AG09319 (cell line): ENCODE data around the gene BMP15.

ENCODE experiments used
- DNase-seq: peaks from one replicate; pipeline ENCODE4 v3.0.0-alpha.2; 2010; ENCODE audit warnings: low read depth; ENCODE audit errors: extremely low read depth
- TF ChIP-seq, protein P1 (sequence below): IDR thresholded peaks from 2 replicates; pipeline ENCODE4 v1.5.1; 2011; ENCODE audit warnings: low read depth, mild to moderate bottlenecking, inconsistent platforms, low read length, moderate library complexity

Gene BMP15

DNA sequence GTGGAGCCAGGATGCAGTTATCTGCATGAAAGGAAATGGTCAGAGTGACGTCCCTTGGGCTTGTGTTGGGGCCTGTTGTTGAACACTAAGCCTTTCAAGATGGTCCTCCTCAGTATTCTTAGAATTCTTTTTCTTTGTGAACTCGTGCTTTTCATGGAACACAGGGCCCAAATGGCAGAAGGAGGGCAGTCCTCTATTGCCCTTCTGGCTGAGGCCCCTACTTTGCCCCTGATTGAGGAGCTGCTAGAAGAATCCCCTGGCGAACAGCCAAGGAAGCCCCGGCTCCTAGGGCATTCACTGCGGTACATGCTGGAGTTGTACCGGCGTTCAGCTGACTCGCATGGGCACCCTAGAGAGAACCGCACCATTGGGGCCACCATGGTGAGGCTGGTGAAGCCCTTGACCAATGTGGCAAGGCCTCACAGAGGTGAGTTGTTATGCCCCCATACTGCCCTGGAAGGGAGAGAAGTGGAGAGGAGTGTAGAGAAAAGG, at the start of gene BMP15:
BMP15 (plus strand) TSS at position 51 of the 492 bp plus-strand sequence; CDS start at position 100, 49 bp downstream.
- TF ChIP-seq, protein P1, sequence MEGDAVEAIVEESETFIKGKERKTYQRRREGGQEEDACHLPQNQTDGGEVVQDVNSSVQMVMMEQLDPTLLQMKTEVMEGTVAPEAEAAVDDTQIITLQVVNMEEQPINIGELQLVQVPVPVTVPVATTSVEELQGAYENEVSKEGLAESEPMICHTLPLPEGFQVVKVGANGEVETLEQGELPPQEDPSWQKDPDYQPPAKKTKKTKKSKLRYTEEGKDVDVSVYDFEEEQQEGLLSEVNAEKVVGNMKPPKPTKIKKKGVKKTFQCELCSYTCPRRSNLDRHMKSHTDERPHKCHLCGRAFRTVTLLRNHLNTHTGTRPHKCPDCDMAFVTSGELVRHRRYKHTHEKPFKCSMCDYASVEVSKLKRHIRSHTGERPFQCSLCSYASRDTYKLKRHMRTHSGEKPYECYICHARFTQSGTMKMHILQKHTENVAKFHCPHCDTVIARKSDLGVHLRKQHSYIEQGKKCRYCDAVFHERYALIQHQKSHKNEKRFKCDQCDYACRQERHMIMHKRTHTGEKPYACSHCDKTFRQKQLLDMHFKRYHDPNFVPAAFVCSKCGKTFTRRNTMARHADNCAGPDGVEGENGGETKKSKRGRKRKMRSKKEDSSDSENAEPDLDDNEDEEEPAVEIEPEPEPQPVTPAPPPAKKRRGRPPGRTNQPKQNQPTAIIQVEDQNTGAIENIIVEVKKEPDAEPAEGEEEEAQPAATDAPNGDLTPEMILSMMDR = no peak

DNA sequence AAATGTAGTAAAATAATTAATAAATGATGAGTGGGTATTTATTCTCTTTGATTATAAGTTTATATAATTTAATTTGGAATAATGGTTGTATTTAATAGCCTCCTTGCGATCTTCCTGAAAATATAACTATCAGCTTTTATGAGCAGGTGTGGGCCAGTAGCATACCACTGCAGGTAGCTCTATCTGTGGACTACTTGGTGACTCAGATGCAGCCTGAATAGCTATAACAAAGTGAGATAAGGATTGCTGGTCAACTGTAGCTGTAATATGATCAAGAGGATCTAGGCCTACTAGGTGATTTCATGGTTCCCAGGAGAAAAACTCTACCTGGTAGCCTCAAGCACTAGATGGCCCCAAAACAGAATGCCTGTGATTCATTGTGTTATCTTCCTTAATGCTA, 47.1 kb upstream of the BMP15 start:
- no peak for DNase-seq
- TF ChIP-seq, protein P1 = no peak

More for the DNA sequence above, at the start of gene BMP15:
- no peak for DNase-seq

DNA sequence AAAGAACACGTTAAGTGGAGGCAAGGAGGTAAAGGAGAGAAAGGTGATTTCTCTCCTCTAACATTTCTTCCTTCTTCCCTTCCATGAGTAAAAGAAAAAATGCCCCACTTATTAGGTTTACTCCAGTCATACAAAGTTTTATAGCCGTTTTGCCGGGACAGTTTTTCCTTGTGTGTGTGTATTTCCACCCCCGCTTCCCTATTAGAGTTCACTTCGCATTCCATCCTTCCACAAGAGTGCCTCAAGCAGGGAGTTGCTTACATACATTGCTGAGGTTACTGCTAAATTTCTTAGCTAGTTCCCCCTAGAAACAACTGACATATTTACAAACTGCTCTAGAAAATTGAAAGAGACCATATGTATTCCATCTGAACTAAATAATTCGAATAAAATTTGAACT, 45.2 kb upstream of the BMP15 start:
- TF ChIP-seq, protein P1 = no peak

DNA sequence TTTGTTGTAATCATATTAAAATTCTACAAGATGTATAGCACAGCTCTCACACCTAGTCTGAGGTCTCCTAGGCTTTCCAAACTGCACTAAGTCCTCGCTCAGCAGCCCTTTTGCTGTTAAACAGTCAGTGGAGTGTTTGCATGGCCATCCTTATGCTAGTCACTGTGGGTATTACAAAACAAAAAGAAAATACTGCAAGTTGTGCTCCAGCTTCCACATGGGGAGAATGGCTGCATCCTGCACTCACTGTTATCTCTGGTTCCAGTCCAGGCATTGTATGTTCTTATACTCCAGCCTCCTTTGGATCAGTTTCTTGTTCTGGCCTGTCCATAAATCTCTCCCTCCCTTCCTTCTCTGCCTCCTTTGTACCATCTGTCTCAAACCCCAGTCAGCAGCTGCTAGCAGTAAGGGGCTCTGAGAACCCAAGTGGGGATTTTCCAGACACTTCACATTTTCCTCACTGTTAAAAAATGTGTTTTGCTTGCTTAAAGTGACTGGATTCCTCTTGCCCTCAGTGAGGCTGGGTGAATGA, 38.5 kb upstream of the BMP15 start:
- TF ChIP-seq, protein P1 = no peak
- DNase-seq = no peak

More for the DNA sequence above, 45.2 kb upstream of the BMP15 start:
- DNase-seq = no peak

DNA sequence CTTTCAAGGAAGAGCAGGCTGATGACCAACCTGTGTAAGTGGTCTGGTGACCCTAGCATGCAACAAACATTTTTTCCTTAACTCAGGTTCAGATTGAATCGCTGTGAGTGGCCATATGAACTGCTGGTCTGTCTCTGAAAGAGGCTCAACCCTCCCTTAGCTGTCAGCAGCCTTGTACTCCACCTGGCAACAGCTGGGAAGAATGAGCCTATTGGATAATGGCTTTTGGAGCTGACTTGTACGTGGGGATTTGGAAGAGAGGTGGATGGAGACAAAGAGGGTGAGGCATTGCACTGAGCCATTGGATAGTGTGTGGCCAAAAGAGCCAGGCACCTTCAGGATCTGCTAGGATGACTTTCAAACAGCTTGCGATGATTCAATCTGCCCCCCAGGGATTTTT, 35.7 kb upstream of the BMP15 start:
- TF ChIP-seq, protein P1 = no peak
- no peak for DNase-seq

DNA sequence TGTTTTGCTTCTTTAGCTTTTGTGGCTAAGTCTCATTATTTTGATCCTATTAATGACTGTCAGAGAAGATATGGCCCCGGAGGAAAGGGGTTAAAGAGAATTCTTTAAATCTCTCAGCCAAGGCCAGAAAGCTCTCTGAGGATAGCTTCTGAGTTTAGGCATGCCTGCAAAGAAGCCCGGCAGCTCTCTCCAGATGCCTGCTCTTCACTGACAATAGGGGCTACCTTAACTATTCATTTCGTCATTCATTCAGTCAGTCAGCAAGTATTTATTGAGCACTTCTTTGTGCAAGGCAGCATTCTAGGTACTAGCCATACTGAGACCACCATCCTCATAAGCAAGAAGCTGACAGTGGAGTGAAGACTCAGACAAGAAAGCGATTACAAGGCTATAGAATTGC, 34.0 kb upstream of the BMP15 start:
- DNase-seq = no peak
- TF ChIP-seq, protein P1 = no peak

DNA sequence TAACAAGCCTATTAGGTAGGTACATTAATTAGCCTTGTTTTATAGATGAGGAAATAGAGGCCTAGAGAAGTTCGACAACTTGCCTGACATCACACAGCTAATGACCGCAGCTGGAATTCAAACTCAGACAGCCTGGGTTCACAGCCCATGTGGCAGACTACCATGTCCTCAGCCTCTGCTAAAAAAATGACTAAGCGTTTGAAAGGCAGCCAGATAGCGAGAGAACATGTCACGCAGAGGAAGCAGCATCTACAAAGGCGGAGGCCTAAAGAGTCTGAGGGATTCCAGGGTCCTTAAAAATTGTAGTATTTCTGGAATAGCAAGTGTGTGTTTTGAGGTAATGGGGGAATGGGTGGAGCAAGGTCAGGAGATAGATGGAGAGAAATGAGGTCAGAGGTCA, 33.2 kb upstream of the BMP15 start:
- no peak for DNase-seq
- TF ChIP-seq, protein P1 = no peak
